Epithelial cell of prostate (primary cell): ENCODE data around the gene PDE6B.

Experiments used
- DNase-seq: peaks from one replicate; pipeline ENCODE4 v3.0.0-alpha.2; 2011; ENCODE audit warnings: low read depth, low spot score
- H3K27ac ChIP-seq: fragments of 450-650 bp; 2 replicates; pipeline ENCODE4 v1.5.1; 2017; ENCODE audit warnings: mild to moderate bottlenecking

PDE6B gene

GRCh38 chr4:621296-622070 is 3.9 kb upstream of the PDE6B start:
- DNase-seq, result no peak
- H3K27ac ChIP-seq, result no peak overlapping the region

- DNase-seq, result no peak
- H3K27ac ChIP-seq, result no peak overlapping the region
Measured at GRCh38 chr4:622071-622995, 3.0 kb upstream of the PDE6B start.

GRCh38 chr4:622996-623913 is 2.1 kb upstream of the PDE6B start:
- no peak overlapping the region for H3K27ac ChIP-seq
- DNase-seq, result no peak

GRCh38 chr4:623914-624566 is 1.3 kb upstream of the PDE6B start:
- no peak overlapping the region for H3K27ac ChIP-seq
- DNase-seq, result no peak

GRCh38 chr4:625631-626161 is 323 bp downstream of the PDE6B start:
- no peak for DNase-seq
- no peak overlapping the region for H3K27ac ChIP-seq

GRCh38 chr4:626201-627091 is 1.1 kb downstream of the PDE6B start:
- no peak for DNase-seq
- H3K27ac ChIP-seq, result no peak overlapping the region

GRCh38 chr4:627347-628125 is 2.2 kb downstream of the PDE6B start:
- no peak for DNase-seq
- H3K27ac ChIP-seq, result no peak overlapping the region

GRCh38 chr4:628311-628741 is 3.0 kb downstream of the PDE6B start:
- no peak for DNase-seq
- no peak overlapping the region for H3K27ac ChIP-seq

- no peak for DNase-seq
- no peak overlapping the region for H3K27ac ChIP-seq
Measured at GRCh38 chr4:628821-629635, 3.7 kb downstream of the PDE6B start.

GRCh38 chr4:629636-629914 is 4.2 kb downstream of the PDE6B start:
- no peak for DNase-seq
- H3K27ac ChIP-seq, result no peak overlapping the region

- H3K27ac ChIP-seq, result no peak overlapping the region
- DNase-seq, result no peak
Measured at GRCh38 chr4:629915-630641, 4.7 kb downstream of the PDE6B start.

- DNase-seq, result no peak
- no peak overlapping the region for H3K27ac ChIP-seq
Measured at GRCh38 chr4:630656-631055, 5.3 kb downstream of the PDE6B start.

- no peak overlapping the region for H3K27ac ChIP-seq
- DNase-seq, result no peak
Measured at GRCh38 chr4:632196-632790, 6.9 kb downstream of the PDE6B start.

- DNase-seq, result no peak
- no peak overlapping the region for H3K27ac ChIP-seq
Measured at GRCh38 chr4:632926-633325, 7.6 kb downstream of the PDE6B start.

GRCh38 chr4:633406-633805 is 8.0 kb downstream of the PDE6B start:
- H3K27ac ChIP-seq, result no peak overlapping the region
- no peak for DNase-seq

GRCh38 chr4:633976-634598 is 8.7 kb downstream of the PDE6B start:
- H3K27ac ChIP-seq, result no peak overlapping the region
- DNase-seq, result no peak
